Uterus (tissue), 2 donors: ENCODE results near the gene CACNA1D.

ENCODE experiments used
- POLR2A ChIP-seq, 2 donors: fragments of 450-650 bp; IDR thresholded peaks; one replicate each; pipeline ENCODE4 v1.6.1; 2016; ENCODE audit warnings: antibody characterized with exemption in 2 of 2, mild to moderate bottlenecking in 1 of 2, moderate library complexity in 1 of 2
- TF ChIP-seq, protein P1 (sequence below), 4 experiments: fragments of 200-600 bp in 2 of 4; fragments of 450-650 bp in 2 of 4; sonication (generic) in 2 of 4; IDR thresholded peaks; one replicate each; pipeline ENCODE4 v1.5.1; 2016 to 2019; ENCODE audit warnings: antibody characterized with exemption in 4 of 4, mild to moderate bottlenecking in 2 of 4, moderate library complexity in 1 of 4

DNA sequence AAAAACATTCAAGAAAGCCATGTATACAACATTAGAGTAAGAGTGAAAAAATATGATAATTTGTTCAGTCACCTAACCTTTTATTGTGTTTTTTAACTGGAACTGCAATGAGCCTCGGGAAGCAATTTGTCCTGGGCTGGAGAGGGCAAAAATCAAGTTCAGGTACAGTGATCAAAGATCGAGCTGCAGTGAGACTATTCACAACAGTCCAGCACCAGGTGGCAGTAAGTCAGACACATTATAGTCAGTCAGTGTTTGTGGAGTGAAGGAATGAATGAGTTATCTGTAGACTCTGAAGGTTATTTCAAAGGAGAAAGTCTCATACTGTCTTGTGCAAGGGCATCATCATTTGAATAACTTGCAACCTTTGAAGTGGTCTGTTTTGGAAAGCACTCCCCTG lies 235.2 kb downstream of the CACNA1D start:
- no peak for TF ChIP-seq POLR2A (IDR thresholded peaks at IDR 0.05)
- TF ChIP-seq, protein P1, sequence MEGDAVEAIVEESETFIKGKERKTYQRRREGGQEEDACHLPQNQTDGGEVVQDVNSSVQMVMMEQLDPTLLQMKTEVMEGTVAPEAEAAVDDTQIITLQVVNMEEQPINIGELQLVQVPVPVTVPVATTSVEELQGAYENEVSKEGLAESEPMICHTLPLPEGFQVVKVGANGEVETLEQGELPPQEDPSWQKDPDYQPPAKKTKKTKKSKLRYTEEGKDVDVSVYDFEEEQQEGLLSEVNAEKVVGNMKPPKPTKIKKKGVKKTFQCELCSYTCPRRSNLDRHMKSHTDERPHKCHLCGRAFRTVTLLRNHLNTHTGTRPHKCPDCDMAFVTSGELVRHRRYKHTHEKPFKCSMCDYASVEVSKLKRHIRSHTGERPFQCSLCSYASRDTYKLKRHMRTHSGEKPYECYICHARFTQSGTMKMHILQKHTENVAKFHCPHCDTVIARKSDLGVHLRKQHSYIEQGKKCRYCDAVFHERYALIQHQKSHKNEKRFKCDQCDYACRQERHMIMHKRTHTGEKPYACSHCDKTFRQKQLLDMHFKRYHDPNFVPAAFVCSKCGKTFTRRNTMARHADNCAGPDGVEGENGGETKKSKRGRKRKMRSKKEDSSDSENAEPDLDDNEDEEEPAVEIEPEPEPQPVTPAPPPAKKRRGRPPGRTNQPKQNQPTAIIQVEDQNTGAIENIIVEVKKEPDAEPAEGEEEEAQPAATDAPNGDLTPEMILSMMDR (IDR thresholded peaks at IDR 0.05), result no peak
